ENCODE measurements around the gene TCOF1. TPM values are rescaled to one million over a fixed set of nuclear protein-coding genes. Genes with fewer than 3 reads are reported as not detected.

TCOF1 gene
- total and polyA plus RNA-seq, 2 of the 8 experiments (the other 6 are each of a cell fraction or from before 2014, with no cell fraction given): 35.9 to 170 TPM

DNA sequence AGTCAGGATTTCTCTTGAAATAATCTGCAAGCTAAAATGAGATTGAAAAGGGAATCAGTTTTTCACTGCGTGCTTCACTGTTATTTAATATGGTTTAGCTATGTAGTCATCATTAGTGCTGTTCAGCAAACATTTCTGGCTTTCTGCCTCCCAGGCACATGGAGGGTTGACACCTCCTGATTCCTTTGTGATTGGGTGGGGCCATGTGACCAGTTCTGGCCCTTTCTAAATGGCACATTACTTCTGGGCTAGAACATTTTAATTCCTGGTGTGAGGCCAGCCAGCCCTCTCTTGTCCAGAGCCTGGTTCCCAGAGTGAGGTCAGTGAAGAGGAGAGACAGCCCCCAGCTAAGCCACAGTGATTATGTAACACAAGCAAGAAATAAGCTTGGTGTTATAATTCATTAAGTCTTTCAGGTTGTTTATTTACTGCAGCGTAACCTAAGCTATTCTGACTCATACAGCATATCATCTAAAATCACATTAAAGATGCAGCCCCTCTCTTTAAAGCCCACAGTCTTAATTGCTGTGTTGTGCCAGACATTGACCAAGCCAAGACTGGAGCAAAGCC, 37.4 kb upstream of the TCOF1 start (continued):
- TF ChIP-seq, protein P1, sequence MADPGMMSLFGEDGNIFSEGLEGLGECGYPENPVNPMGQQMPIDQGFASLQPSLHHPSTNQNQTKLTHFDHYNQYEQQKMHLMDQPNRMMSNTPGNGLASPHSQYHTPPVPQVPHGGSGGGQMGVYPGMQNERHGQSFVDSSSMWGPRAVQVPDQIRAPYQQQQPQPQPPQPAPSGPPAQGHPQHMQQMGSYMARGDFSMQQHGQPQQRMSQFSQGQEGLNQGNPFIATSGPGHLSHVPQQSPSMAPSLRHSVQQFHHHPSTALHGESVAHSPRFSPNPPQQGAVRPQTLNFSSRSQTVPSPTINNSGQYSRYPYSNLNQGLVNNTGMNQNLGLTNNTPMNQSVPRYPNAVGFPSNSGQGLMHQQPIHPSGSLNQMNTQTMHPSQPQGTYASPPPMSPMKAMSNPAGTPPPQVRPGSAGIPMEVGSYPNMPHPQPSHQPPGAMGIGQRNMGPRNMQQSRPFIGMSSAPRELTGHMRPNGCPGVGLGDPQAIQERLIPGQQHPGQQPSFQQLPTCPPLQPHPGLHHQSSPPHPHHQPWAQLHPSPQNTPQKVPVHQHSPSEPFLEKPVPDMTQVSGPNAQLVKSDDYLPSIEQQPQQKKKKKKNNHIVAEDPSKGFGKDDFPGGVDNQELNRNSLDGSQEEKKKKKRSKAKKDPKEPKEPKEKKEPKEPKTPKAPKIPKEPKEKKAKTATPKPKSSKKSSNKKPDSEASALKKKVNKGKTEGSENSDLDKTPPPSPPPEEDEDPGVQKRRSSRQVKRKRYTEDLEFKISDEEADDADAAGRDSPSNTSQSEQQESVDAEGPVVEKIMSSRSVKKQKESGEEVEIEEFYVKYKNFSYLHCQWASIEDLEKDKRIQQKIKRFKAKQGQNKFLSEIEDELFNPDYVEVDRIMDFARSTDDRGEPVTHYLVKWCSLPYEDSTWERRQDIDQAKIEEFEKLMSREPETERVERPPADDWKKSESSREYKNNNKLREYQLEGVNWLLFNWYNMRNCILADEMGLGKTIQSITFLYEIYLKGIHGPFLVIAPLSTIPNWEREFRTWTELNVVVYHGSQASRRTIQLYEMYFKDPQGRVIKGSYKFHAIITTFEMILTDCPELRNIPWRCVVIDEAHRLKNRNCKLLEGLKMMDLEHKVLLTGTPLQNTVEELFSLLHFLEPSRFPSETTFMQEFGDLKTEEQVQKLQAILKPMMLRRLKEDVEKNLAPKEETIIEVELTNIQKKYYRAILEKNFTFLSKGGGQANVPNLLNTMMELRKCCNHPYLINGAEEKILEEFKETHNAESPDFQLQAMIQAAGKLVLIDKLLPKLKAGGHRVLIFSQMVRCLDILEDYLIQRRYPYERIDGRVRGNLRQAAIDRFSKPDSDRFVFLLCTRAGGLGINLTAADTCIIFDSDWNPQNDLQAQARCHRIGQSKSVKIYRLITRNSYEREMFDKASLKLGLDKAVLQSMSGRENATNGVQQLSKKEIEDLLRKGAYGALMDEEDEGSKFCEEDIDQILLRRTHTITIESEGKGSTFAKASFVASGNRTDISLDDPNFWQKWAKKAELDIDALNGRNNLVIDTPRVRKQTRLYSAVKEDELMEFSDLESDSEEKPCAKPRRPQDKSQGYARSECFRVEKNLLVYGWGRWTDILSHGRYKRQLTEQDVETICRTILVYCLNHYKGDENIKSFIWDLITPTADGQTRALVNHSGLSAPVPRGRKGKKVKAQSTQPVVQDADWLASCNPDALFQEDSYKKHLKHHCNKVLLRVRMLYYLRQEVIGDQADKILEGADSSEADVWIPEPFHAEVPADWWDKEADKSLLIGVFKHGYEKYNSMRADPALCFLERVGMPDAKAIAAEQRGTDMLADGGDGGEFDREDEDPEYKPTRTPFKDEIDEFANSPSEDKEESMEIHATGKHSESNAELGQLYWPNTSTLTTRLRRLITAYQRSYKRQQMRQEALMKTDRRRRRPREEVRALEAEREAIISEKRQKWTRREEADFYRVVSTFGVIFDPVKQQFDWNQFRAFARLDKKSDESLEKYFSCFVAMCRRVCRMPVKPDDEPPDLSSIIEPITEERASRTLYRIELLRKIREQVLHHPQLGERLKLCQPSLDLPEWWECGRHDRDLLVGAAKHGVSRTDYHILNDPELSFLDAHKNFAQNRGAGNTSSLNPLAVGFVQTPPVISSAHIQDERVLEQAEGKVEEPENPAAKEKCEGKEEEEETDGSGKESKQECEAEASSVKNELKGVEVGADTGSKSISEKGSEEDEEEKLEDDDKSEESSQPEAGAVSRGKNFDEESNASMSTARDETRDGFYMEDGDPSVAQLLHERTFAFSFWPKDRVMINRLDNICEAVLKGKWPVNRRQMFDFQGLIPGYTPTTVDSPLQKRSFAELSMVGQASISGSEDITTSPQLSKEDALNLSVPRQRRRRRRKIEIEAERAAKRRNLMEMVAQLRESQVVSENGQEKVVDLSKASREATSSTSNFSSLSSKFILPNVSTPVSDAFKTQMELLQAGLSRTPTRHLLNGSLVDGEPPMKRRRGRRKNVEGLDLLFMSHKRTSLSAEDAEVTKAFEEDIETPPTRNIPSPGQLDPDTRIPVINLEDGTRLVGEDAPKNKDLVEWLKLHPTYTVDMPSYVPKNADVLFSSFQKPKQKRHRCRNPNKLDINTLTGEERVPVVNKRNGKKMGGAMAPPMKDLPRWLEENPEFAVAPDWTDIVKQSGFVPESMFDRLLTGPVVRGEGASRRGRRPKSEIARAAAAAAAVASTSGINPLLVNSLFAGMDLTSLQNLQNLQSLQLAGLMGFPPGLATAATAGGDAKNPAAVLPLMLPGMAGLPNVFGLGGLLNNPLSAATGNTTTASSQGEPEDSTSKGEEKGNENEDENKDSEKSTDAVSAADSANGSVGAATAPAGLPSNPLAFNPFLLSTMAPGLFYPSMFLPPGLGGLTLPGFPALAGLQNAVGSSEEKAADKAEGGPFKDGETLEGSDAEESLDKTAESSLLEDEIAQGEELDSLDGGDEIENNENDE (IDR thresholded peaks at IDR 0.05; ENCODE audit: insufficient replicate concordance, low read length): no peak
- no peak for TF ChIP-seq BCL11A (IDR thresholded peaks at IDR 0.05; ENCODE audit: low read depth in 2 of 2, low read length in 2 of 2)
- no peak for TF ChIP-seq CBX5 (IDR thresholded peaks at IDR 0.05; ENCODE audit: low read depth, low read length)
- no peak for TF ChIP-seq SP2 (IDR thresholded peaks at IDR 0.05; ENCODE audit: low read length)
- TF ChIP-seq FOSL1 (IDR thresholded peaks at IDR 0.05; ENCODE audit: insufficient read depth, low read depth, low read length): no peak
- no peak for TF ChIP-seq GTF2F1 (IDR thresholded peaks at IDR 0.05; ENCODE audit: borderline replicate concordance, low read depth, low read length)
- TF ChIP-seq, protein P2, sequence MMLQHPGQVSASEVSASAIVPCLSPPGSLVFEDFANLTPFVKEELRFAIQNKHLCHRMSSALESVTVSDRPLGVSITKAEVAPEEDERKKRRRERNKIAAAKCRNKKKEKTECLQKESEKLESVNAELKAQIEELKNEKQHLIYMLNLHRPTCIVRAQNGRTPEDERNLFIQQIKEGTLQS (IDR thresholded peaks at IDR 0.05; ENCODE audit: insufficient read depth, low read depth, low read length): no peak
- no peak for TF ChIP-seq POLR2A (IDR thresholded peaks at IDR 0.05; ENCODE audit: control extremely low read depth in 1 of 2, low read depth in 2 of 2, low read length in 2 of 2)
- TF ChIP-seq CREB1 (IDR thresholded peaks at IDR 0.05): no peak
- TF ChIP-seq HDAC6 (IDR thresholded peaks at IDR 0.05; ENCODE audit: low read depth, low read length): no peak
